GM12878 (cell line): ENCODE measurements around the gene MUSTN1. TPM values are rescaled to one million over a fixed set of nuclear protein-coding genes. Genes with fewer than 3 reads are reported as not detected.

ENCODE experiments used
- ATAC-seq: fragments of 200-7000 bp; cut with Tn5 transposase; 3 replicates; pipeline ENCODE4 v1.9.1; 2020; ENCODE audit warnings: mild to moderate bottlenecking, moderate library complexity
- BruUV-seq: library from RNA; stranded (reverse); fragments of 400-500 nt; replicated peaks from 2 replicates; lab custom pipeline; 2021; lab: Mats Ljungman, UMichigan
- CTCF ChIA-PET: fragments of 300-600 bp; sonication (Branson Sonifier 250); formaldehyde crosslinking; extraction: SDS; loops from one replicate; lab custom pipeline; 2021; ENCODE audit warnings: inconsistent platforms; lab: Yijun Ruan, JAX
- POLR2A ChIA-PET: fragments of 350-600 bp; formaldehyde crosslinking; extraction: SDS; loops from one replicate; lab custom pipeline; 2021; ENCODE audit warnings: inconsistent platforms; lab: Charles Lee
- RAD21 ChIA-PET: fragments of 300-600 bp; sonication (Branson Sonifier 250); formaldehyde crosslinking; loops from one replicate; lab custom pipeline; 2023; ENCODE audit warnings: antibody characterized with exemption; ENCODE audit not compliant: unreplicated experiment; lab: Charles Lee
- SMC1A ChIA-PET: fragments of 300-600 bp; sonication (Branson Sonifier 250); formaldehyde crosslinking; loops from one replicate; lab custom pipeline; 2023; ENCODE audit not compliant: unreplicated experiment, uncharacterized antibody; lab: Charles Lee
- DNase-seq: peaks from one replicate; pipeline ENCODE4 v3.0.0-alpha.2; 2011; ENCODE audit warnings: low read depth, low spot score
- FAIRE-seq: peaks from 3 replicates; lab custom pipeline; 2011; peaks lifted over from hg19 to GRCh38; lab: Jason Lieb, UNC
- H2AFZ ChIP-seq: 2 replicates; pipeline ENCODE4 v1.6.0; 2011; ENCODE audit warnings: low read depth, low read length, control low read depth; ENCODE audit not compliant: control insufficient read depth
- H3K27ac ChIP-seq: 2 replicates; pipeline ENCODE4 v1.5.1; 2011; ENCODE audit warnings: control low read depth; ENCODE audit not compliant: control insufficient read depth, insufficient read depth
- H3K27me3 ChIP-seq, 2 experiments: replicated peaks in 1 of 2; 2 replicates each; pipeline versions ENCODE4 v1.6.0 to v1.6.1; 2011; ENCODE audit warnings: low read length in 1 of 2; ENCODE audit not compliant: control insufficient read depth in 2 of 2, insufficient read depth in 2 of 2
- H3K36me3 ChIP-seq, 2 experiments: 2 replicates each; pipeline ENCODE4 v1.5.1; 2011; ENCODE audit warnings: low read length in 1 of 2; ENCODE audit not compliant: control insufficient read depth in 2 of 2, insufficient read depth in 2 of 2
- H3K4me1 ChIP-seq: 2 replicates; pipeline ENCODE4 v1.6.1; 2011; ENCODE audit warnings: mild to moderate bottlenecking, low read length, moderate library complexity, mixed read lengths; ENCODE audit not compliant: control insufficient read depth, insufficient read depth
- H3K4me2 ChIP-seq: 2 replicates; pipeline ENCODE4 v1.6.0; 2011; ENCODE audit warnings: control low read depth; ENCODE audit not compliant: control insufficient read depth, insufficient read depth
- H3K4me3 ChIP-seq: fragments of 200-600 bp; sonication (generic); 2 replicates; pipeline ENCODE4 v1.5.1; 2016
- H3K79me2 ChIP-seq: 2 replicates; pipeline ENCODE4 v1.6.0; 2011; ENCODE audit warnings: low read length; ENCODE audit not compliant: control insufficient read depth, insufficient read depth
- H3K9ac ChIP-seq: 2 replicates; pipeline ENCODE4 v1.8.0; 2011; ENCODE audit warnings: low read length, control low read depth, mixed read lengths; ENCODE audit not compliant: control insufficient read depth, insufficient read depth
- H3K9me3 ChIP-seq: replicated peaks from 3 replicates; pipeline ENCODE4 v1.5.1; 2011; ENCODE audit warnings: mild to moderate bottlenecking, low read length; ENCODE audit not compliant: control insufficient read depth, insufficient read depth
- H4K20me1 ChIP-seq: 2 replicates; pipeline ENCODE4 v1.6.0; 2011; ENCODE audit not compliant: control insufficient read depth, insufficient read depth
- HCFC1 ChIP-seq: fragments of 150-350 bp; IDR thresholded peaks from 2 replicates; pipeline ENCODE4 v1.6.1; 2014; ENCODE audit warnings: low read length
- POLR2AphosphoS5 ChIP-seq: IDR thresholded peaks from 2 replicates; pipeline ENCODE4 v1.6.1; 2011; ENCODE audit warnings: mild to moderate bottlenecking, low read length, inconsistent platforms
- POU2F2 ChIP-seq: IDR thresholded peaks from 3 replicates; pipeline ENCODE4 v1.6.1; 2011; ENCODE audit warnings: low read depth, mild to moderate bottlenecking, low read length, borderline replicate concordance
- SMARCA5 ChIP-seq: fragments of 450-650 bp; IDR thresholded peaks from 2 replicates; pipeline ENCODE4 v1.6.1; 2017; ENCODE audit warnings: mild to moderate bottlenecking
- TCF12 ChIP-seq: IDR thresholded peaks from 2 replicates; pipeline ENCODE4 v1.6.1; 2011; ENCODE audit warnings: low read depth, mild to moderate bottlenecking, low read length
- TCF7 ChIP-seq: IDR thresholded peaks from 2 replicates; pipeline ENCODE4 v1.6.1; 2014; ENCODE audit warnings: antibody characterized with exemption, borderline replicate concordance
- ZZZ3 ChIP-seq: IDR thresholded peaks from 2 replicates; pipeline ENCODE4 v1.6.1; 2011; ENCODE audit warnings: low read depth; ENCODE audit not compliant: control insufficient read depth, insufficient read length
- WGBS: methylation state at CpG from one replicate; pipeline ENCODE4 v1.1.6; 2016; ENCODE audit warnings: low lambda C conversion rate; ENCODE audit not compliant: insufficient replicate concordance, insufficient coverage; ENCODE audit errors: missing lambda C conversion rate; 5-methylcytosine and 5-hydroxymethylcytosine counted together
- in situ Hi-C: fragments of 300-500 bp; cut with MboI; formaldehyde crosslinking; loops from 9 replicates; pipeline ENCODE4 v1.14.3; 2018; ENCODE audit warnings: mixed read lengths
- intact Hi-C: fragments of 100-400 bp; cut with micrococcal nuclease; formaldehyde crosslinking; loops from one replicate; pipeline ENCODE4 v1.14.2; 2022; ENCODE audit not compliant: unreplicated experiment
- polyA plus RNA-seq, 11 experiments: library from polyadenylated mRNA; depleted of rRNA in 4 of 11; unstranded in 6 of 11; stranded (reverse) in 5 of 11; fragments of >200 nt; fragmentation: Nextera tagmentation in 4 of 11; fragmentation: Illumina TruSeq in 1 of 11; extraction: Ambion mirVana in 4 of 11; extraction: Trizol in 1 of 11; gene quantifications; 1 replicate in 1 of 11; 2 replicates in 10 of 11; pipeline versions ENCODE4 v1.2.1 to v1.2.3, GENCODE V29; 2011 to 2016; ENCODE audit warnings: inconsistent platforms in 2 of 11, missing spikeins in 2 of 11, low read depth in 1 of 11
- total RNA-seq, 4 experiments: library from RNA; depleted of rRNA in 3 of 4; stranded (reverse); fragments of >200 nt in 3 of 4; fragmentation: Illumina TruSeq in 1 of 4; extraction: Trizol in 1 of 4; gene quantifications; 2 replicates each; pipeline versions ENCODE4 v1.2.1 to v1.2.3, GENCODE V29; 2013 to 2021
- TF ChIP-seq, protein P1 (sequence below): fragments of 450-650 bp; IDR thresholded peaks from 2 replicates; pipeline ENCODE4 v1.6.1; 2018; ENCODE audit warnings: borderline replicate concordance, mild to moderate bottlenecking; ENCODE audit not compliant: partially characterized antibody

MUSTN1 gene
- total and polyA plus RNA-seq, 10 of the 15 experiments (the other 5 are each of a cell fraction or from before 2014, with no cell fraction given): 0.35 to 4.5 (median 1.2) TPM; not detected in 2

DNA sequence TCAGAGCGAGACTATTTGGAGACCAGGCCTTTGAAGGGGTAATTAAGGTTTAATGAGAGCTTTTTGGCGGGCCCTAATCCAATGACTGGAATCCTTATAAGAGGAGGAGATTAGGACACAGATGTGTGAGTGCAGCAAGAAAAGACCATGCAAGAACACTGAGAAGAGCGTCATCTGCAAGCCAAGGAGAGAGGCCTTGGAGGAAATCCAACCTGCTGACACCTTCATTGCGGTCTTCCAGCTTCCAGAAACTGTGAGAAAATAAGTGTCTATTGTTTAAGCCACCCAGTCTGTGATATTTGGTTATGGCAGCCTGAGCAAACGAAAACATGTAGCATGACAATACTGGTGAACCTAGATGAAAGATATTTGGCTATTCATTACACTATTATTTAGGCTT, 23.0 kb upstream of the MUSTN1 start:
- RAD21 ChIA-PET: interaction anchor here (0.8 kb wide), 1 partner anchor 35 kb away, joined by 3 read pairs; no protein-coding TSS in a partner anchor
- intact Hi-C loops: no loop called here
- ATAC-seq (no peak), DNase-seq (no peak), FAIRE-seq (no peak)
- Histone ChIP-seq H2AFZ (no peak overlapping the region), H3K27ac (no peak overlapping the region), H3K79me2 (no peaks in the 10 kb centered on the region), H3K4me1 (no peaks in the 10 kb centered on the region; the same call in 1 of the 2 replicates), H3K27me3 (no peaks in the 10 kb centered on the region), H3K9me3 (no peaks in the 10 kb centered on the region), H4K20me1 (no peaks in the 10 kb centered on the region), H3K4me3 (no peak overlapping the region), H3K9ac (no peak overlapping the region), H3K36me3 (peaks cover 1 to 6% of the 10 kb centered on the region in 2 experiments; a peak in 3 of 4 replicates), H3K4me2 (no peak overlapping the region)
- TF ChIP-seq, protein P1, sequence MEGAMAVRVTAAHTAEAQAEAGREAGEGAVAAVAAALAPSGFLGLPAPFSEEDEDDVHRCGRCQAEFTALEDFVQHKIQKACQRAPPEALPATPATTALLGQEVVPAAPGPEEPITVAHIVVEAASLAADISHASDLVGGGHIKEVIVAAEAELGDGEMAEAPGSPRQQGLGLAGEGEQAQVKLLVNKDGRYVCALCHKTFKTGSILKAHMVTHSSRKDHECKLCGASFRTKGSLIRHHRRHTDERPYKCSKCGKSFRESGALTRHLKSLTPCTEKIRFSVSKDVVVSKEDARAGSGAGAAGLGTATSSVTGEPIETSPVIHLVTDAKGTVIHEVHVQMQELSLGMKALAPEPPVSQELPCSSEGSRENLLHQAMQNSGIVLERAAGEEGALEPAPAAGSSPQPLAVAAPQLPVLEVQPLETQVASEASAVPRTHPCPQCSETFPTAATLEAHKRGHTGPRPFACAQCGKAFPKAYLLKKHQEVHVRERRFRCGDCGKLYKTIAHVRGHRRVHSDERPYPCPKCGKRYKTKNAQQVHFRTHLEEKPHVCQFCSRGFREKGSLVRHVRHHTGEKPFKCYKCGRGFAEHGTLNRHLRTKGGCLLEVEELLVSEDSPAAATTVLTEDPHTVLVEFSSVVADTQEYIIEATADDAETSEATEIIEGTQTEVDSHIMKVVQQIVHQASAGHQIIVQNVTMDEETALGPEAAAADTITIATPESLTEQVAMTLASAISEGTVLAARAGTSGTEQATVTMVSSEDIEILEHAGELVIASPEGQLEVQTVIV: no peak
- no peak for TF ChIP-seq POU2F2
- TF ChIP-seq TCF7: no peak
- no peak for TF ChIP-seq HCFC1
- TF ChIP-seq SMARCA5: no peak
- no peak for TF ChIP-seq ZZZ3
- TF ChIP-seq POLR2AphosphoS5: no peak
- no peak for TF ChIP-seq TCF12
- CTCF ChIA-PET: interaction anchor here (0.6 to 2.1 kb wide), 2 partner anchors 10 to 455 kb away, joined by 3 to 5 read pairs; no protein-coding TSS in a partner anchor
- SMC1A ChIA-PET: no interaction called here
- in situ Hi-C loops: no loop called here
- BruUV-seq: no TSS peak
- POLR2A ChIA-PET: no interaction called here
- 63% methylated on average over 5 of the region's 5 CpGs for WGBS
